OCI-LY3 (cell line): ENCODE measurements around the gene CAMTA1.

Source experiments
- H2AFZ ChIP-seq: fragments of 200-600, 300-600 bp; shearing (Covaris generic); 2 replicates; pipeline ENCODE4 v1.6.0; 2014; ENCODE audit warnings: antibody characterized with exemption, low read depth, low read length
- H3K27ac ChIP-seq: fragments of 200-600, 300-600 bp; sonication (generic); 2 replicates; pipeline ENCODE4 v1.5.1; 2014; ENCODE audit warnings: mild to moderate bottlenecking, low read length, moderate library complexity, mixed read lengths
- H3K27me3 ChIP-seq: fragments of 200-600, 300-600 bp; sonication (generic); 2 replicates; pipeline ENCODE4 v1.6.1; 2014; ENCODE audit warnings: low read depth, low read length, mixed read lengths
- H3K36me3 ChIP-seq: fragments of 200-600, 300-600 bp; sonication (generic); replicated peaks from 2 replicates; pipeline ENCODE3; 2014; ENCODE audit warnings: low read depth, low read length, mixed read lengths
- H3K4me1 ChIP-seq: fragments of 300-600, 200-600 bp; sonication (generic); 2 replicates; pipeline ENCODE4 v1.6.1; 2014; ENCODE audit warnings: low read length, mixed read lengths
- H3K4me2 ChIP-seq: fragments of 200-600, 300-600 bp; sonication (generic); 2 replicates; pipeline ENCODE4 v1.6.1; 2014; ENCODE audit warnings: low read length, mixed read lengths
- H3K4me3 ChIP-seq: fragments of 300-600, 200-600 bp; sonication (generic); 2 replicates; pipeline ENCODE4 v1.5.1; 2014; ENCODE audit warnings: antibody characterized with exemption, mild to moderate bottlenecking, low read length, moderate library complexity
- H3K79me2 ChIP-seq: fragments of 300-600, 200-600 bp; shearing (Covaris generic); 2 replicates; pipeline ENCODE4 v1.6.1; 2014; ENCODE audit warnings: mild to moderate bottlenecking, low read length, mixed read lengths
- H3K9ac ChIP-seq: fragments of 300-600, 200-600 bp; shearing (Covaris generic); 2 replicates; pipeline ENCODE4 v1.6.0; 2014; ENCODE audit warnings: mild to moderate bottlenecking, low read length, moderate library complexity
- H3K9me3 ChIP-seq: fragments of 200-600, 300-600 bp; shearing (Covaris generic); 2 replicates; pipeline ENCODE4 v1.6.1; 2014; ENCODE audit warnings: low read length, mixed read lengths; ENCODE audit not compliant: insufficient read depth
- H4K20me1 ChIP-seq: fragments of 200-600, 300-600 bp; sonication (generic); 2 replicates; pipeline ENCODE4 v1.6.1; 2016; ENCODE audit warnings: low read length, mixed read lengths; ENCODE audit not compliant: insufficient read depth
- EZH2phosphoT487 ChIP-seq: fragments of 200-600 bp; shearing (Covaris generic); IDR thresholded peaks from 2 replicates; pipeline ENCODE4 v1.6.1; 2018; ENCODE audit warnings: antibody characterized with exemption, mixed run types, low read depth
- TF ChIP-seq, protein P1 (sequence below): fragments of 200-600, 300-600 bp; sonication (generic); IDR thresholded peaks from 2 replicates; pipeline ENCODE4 v1.5.1; 2014; ENCODE audit warnings: antibody characterized with exemption, low read length, low read depth

The CAMTA1 gene

GRCh38 chr1:7247791-7248548 lies 462.7 kb downstream of the CAMTA1 start:
- Histone ChIP-seq H3K27ac (peak overlapping the region; percentile 76), H3K4me3 (peak overlapping the region; percentile 35; the same call in 1 of the 2 replicates), H3K4me1 (peaks cover 47% of the 10 kb centered on the region), H3K9me3 (no peaks in the 10 kb centered on the region), H3K36me3 (no peaks in the 10 kb centered on the region), H3K9ac (peak overlapping the region; percentile 33; the same call in 1 of the 2 replicates), H4K20me1 (no peaks in the 10 kb centered on the region), H2AFZ (no peak overlapping the region), H3K4me2 (peak overlapping the region; percentile 55), H3K27me3 (no peaks in the 10 kb centered on the region), H3K79me2 (no peaks in the 10 kb centered on the region)
- TF ChIP-seq, protein P1, sequence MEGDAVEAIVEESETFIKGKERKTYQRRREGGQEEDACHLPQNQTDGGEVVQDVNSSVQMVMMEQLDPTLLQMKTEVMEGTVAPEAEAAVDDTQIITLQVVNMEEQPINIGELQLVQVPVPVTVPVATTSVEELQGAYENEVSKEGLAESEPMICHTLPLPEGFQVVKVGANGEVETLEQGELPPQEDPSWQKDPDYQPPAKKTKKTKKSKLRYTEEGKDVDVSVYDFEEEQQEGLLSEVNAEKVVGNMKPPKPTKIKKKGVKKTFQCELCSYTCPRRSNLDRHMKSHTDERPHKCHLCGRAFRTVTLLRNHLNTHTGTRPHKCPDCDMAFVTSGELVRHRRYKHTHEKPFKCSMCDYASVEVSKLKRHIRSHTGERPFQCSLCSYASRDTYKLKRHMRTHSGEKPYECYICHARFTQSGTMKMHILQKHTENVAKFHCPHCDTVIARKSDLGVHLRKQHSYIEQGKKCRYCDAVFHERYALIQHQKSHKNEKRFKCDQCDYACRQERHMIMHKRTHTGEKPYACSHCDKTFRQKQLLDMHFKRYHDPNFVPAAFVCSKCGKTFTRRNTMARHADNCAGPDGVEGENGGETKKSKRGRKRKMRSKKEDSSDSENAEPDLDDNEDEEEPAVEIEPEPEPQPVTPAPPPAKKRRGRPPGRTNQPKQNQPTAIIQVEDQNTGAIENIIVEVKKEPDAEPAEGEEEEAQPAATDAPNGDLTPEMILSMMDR: no peak
- TF ChIP-seq EZH2phosphoT487: no peak

DNA sequence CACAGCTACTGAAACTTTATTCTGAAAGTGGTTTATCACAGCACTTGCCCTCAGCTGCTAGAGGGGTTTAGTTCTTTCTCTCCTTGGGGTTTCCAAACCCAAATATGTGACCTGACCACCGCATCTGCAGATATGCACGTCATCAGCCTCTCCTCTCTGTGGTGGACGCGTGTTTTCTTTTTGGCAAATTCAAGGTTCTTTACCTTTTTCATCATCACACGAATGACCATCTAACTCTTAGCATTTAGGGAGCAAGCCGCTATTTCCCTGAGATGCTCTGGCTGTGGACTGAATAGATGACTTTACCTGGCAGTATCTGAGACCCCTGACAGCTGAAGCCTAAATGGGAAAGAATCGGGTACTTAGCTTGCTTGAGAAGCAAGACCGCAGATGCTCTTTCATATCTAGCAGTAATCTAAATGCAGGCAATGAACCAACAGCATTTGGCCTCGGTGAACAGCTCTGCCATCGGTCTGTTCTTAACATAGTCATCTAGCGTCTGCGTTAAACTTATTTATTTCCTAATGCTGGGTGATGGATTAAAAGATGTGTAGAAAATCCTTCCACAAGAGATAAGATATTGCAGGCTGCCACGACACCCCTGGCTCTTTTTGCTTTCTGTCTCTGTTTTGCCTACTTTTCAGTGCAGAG lies 463.4 kb downstream of the CAMTA1 start:
- Histone ChIP-seq H3K27ac (peak overlapping the region; percentile 76), H3K4me3 (peak overlapping the region; percentile 35; the same call in 1 of the 2 replicates), H3K27me3 (no peaks in the 10 kb centered on the region), H3K9me3 (no peaks in the 10 kb centered on the region), H3K9ac (peak overlapping the region; percentile 35; the same call in 1 of the 2 replicates), H3K4me2 (peak overlapping the region; percentile 55), H3K36me3 (no peaks in the 10 kb centered on the region), H3K4me1 (peaks cover 47% of the 10 kb centered on the region), H4K20me1 (no peaks in the 10 kb centered on the region), H2AFZ (no peak overlapping the region), H3K79me2 (no peaks in the 10 kb centered on the region)
- TF ChIP-seq EZH2phosphoT487: no peak
- TF ChIP-seq, protein P1: no peak

DNA sequence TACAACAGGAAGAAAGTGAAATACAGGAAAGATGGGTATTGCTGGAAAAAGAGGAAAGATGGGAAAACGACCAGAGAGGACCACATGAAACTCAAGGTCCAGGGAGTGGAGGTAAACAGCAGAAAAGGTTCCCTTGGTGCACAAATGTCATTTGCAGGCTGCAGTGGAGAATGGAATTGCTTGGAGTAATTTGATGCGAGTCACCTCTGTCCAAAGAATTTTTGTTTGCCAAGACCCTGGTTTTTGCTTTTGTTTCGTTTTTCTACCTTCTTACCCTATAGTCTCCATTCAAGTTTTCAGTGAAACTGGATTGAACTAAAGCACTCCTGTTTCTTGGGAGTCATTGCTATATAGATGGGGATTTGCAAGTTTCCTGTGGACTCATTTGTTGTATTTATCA lies 464.3 kb downstream of the CAMTA1 start:
- Histone ChIP-seq H3K36me3 (no peaks in the 10 kb centered on the region), H3K4me1 (peaks cover 50% of the 10 kb centered on the region), H3K79me2 (no peaks in the 10 kb centered on the region), H3K9ac (no peak overlapping the region), H3K27ac (peak overlapping the region; percentile 76), H3K27me3 (no peaks in the 10 kb centered on the region), H4K20me1 (no peaks in the 10 kb centered on the region), H3K4me2 (no peak overlapping the region), H3K4me3 (no peak overlapping the region), H3K9me3 (no peaks in the 10 kb centered on the region), H2AFZ (no peak overlapping the region)
- TF ChIP-seq EZH2phosphoT487: no peak
- TF ChIP-seq, protein P1: no peak

GRCh38 chr1:7250176-7250575 lies 464.9 kb downstream of the CAMTA1 start:
- Histone ChIP-seq H3K27me3 (no peaks in the 10 kb centered on the region), H3K4me3 (no peak overlapping the region), H3K36me3 (no peaks in the 10 kb centered on the region), H3K27ac (no peak overlapping the region), H3K9me3 (no peaks in the 10 kb centered on the region), H4K20me1 (no peaks in the 10 kb centered on the region), H3K4me1 (peaks cover 55% of the 10 kb centered on the region), H3K79me2 (no peaks in the 10 kb centered on the region), H2AFZ (no peak overlapping the region), H3K4me2 (no peak overlapping the region), H3K9ac (no peak overlapping the region)
- TF ChIP-seq, protein P1: no peak
- TF ChIP-seq EZH2phosphoT487: no peak
